ENCODE measurements around the gene RNF208.

Gene RNF208

DNA sequence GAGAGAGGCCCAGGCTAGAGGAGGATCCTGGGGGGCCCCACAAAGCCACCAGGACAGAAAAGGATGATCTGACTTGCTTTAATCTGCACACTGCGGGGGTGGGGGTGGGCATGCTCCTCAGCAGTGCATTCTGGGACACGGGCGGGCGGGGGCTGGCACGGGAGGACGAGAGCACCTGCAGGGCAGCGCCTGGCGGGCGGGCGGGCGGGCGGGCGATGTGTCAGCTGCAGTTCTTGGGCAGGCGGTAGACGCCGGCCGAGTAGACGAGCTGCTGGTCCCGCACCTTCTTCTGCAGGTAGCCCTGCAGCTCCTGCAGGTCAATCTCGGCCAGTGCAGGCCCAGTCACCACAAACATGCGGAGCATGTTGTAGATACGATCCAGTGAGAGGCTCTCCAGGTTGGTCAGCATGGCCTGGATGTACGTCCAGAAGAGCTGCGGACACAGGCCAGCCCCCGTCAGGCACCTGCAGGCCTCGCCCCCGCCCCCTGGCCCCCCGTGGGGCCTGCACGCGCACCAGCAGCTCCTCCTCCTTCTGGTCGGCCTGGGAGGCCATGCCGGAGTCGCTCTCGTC, 47.2 kb downstream of the RNF208 start:
- H3K4me1 ChIP-seq (ENCODE audit: control insufficient read depth, low read length) = peaks cover 24% of the 10 kb centered on the region
- H3K36me3 ChIP-seq (ENCODE audit: control insufficient read depth, low read length) = peaks cover 4% of the 10 kb centered on the region
- H3K79me2 ChIP-seq (ENCODE audit: control insufficient read depth, low read length) = no peaks in the 10 kb centered on the region
- peaks cover 7% of the 10 kb centered on the region for H3F3A ChIP-seq (ENCODE audit: control insufficient read depth, insufficient read depth)
- peaks cover 12% of the 10 kb centered on the region for H3K27me3 ChIP-seq (ENCODE audit: control insufficient read depth, low read length)
- TF ChIP-seq, protein P1, sequence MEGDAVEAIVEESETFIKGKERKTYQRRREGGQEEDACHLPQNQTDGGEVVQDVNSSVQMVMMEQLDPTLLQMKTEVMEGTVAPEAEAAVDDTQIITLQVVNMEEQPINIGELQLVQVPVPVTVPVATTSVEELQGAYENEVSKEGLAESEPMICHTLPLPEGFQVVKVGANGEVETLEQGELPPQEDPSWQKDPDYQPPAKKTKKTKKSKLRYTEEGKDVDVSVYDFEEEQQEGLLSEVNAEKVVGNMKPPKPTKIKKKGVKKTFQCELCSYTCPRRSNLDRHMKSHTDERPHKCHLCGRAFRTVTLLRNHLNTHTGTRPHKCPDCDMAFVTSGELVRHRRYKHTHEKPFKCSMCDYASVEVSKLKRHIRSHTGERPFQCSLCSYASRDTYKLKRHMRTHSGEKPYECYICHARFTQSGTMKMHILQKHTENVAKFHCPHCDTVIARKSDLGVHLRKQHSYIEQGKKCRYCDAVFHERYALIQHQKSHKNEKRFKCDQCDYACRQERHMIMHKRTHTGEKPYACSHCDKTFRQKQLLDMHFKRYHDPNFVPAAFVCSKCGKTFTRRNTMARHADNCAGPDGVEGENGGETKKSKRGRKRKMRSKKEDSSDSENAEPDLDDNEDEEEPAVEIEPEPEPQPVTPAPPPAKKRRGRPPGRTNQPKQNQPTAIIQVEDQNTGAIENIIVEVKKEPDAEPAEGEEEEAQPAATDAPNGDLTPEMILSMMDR (IDR thresholded peaks at IDR 0.05; ENCODE audit: low read depth, low read length, poor library complexity, severe bottlenecking) = no peak
- no peak for TF ChIP-seq EZH2phosphoT487 (IDR thresholded peaks at IDR 0.05; ENCODE audit: borderline replicate concordance, low read length)
- no peaks in the 10 kb centered on the region for H3K9me2 ChIP-seq (replicated peaks; ENCODE audit: control insufficient read depth, low read length)
- H3K4me3 ChIP-seq (ENCODE audit: low read length) = no peak overlapping the region
- H3K9me3 ChIP-seq (ENCODE audit: control insufficient read depth, insufficient read depth, low read length) = no peaks in the 10 kb centered on the region
- peak overlapping the region; percentile 16; the same call in 1 of the 2 replicates for H3K4me2 ChIP-seq (ENCODE audit: low read length)
- H3K27ac ChIP-seq (ENCODE audit: low read depth, low read length) = no peak overlapping the region
- H4K20me1 ChIP-seq (ENCODE audit: control insufficient read depth, insufficient read depth, low read depth, low read length) = peaks cover 5% of the 10 kb centered on the region; the same call in 1 of the 2 replicates

DNA sequence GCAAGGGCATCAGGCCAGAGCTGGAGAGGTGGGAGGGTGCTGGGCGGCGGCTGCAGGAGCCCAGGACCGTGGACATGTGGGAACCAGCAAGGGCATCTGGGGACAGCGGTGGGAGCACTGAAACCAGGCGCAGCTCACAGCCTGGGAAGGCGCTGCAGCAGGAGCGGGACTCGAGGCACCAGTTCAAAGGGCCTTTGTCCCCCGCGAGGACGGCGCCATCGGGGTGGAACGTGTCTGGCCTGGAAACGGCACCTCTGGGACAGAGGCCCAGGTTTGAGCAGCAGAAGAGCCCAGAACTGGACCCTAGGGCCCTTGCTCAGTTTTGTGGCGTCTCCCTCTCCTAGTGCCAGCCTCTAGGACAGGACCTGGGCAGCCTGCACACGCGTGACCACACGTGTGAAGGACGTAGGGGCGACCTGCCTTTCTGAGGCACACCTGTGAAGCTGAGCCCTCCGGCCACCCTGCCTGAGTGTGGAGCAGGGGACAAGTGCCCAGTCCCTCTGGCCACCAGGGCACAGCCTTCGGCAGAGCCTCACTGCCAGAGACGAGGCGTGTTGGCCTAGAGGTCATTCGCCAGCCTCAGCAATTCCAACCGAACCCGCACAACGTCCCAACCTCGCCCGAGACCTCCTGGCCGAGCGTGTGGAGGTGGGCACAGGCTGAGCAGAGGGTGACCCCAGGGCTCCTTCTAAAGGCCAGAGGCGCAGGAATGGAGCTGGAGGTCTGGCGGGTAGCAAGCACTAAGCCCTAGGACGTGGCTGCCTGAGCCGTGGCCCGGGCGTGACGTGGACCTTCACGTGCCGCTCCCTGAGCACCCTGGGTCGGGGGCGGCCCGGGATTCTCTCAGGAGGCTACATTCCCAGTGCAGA, 48.0 kb downstream of the RNF208 start:
- H3K27me3 ChIP-seq (ENCODE audit: control insufficient read depth, low read length) = peaks cover 20% of the 10 kb centered on the region
- no peak for TF ChIP-seq EZH2phosphoT487 (IDR thresholded peaks at IDR 0.05; ENCODE audit: borderline replicate concordance, low read length)
- TF ChIP-seq, protein P1 (IDR thresholded peaks at IDR 0.05; ENCODE audit: low read depth, low read length, poor library complexity, severe bottlenecking) = no peak
- no peak overlapping the region for H3K27ac ChIP-seq (ENCODE audit: low read depth, low read length)

GRCh38 chr9:137172901-137173795, 48.9 kb downstream of the RNF208 start:
- no peaks in the 10 kb centered on the region for H3K79me2 ChIP-seq (ENCODE audit: control insufficient read depth, low read length)
- no peak for TF ChIP-seq EZH2phosphoT487 (IDR thresholded peaks at IDR 0.05; ENCODE audit: borderline replicate concordance, low read length)
- TF ChIP-seq, protein P1 (IDR thresholded peaks at IDR 0.05; ENCODE audit: low read depth, low read length, poor library complexity, severe bottlenecking) = no peak
- H3K4me3 ChIP-seq (ENCODE audit: low read length) = no peak overlapping the region
- H3K9me3 ChIP-seq (ENCODE audit: control insufficient read depth, insufficient read depth, low read length) = no peaks in the 10 kb centered on the region
- H3K4me2 ChIP-seq (ENCODE audit: low read length) = no peak overlapping the region
- H4K20me1 ChIP-seq (ENCODE audit: control insufficient read depth, insufficient read depth, low read depth, low read length) = peaks cover 5% of the 10 kb centered on the region; the same call in 1 of the 2 replicates
- H3K36me3 ChIP-seq (ENCODE audit: control insufficient read depth, low read length) = no peaks in the 10 kb centered on the region; the same call in 1 of the 2 replicates
- peaks cover 7% of the 10 kb centered on the region for H3F3A ChIP-seq (ENCODE audit: control insufficient read depth, insufficient read depth)
- peaks cover 35% of the 10 kb centered on the region for H3K4me1 ChIP-seq (ENCODE audit: control insufficient read depth, low read length)
- H3K27me3 ChIP-seq (ENCODE audit: control insufficient read depth, low read length) = peaks cover 27% of the 10 kb centered on the region
- H3K9me2 ChIP-seq (replicated peaks; ENCODE audit: control insufficient read depth, low read length) = no peaks in the 10 kb centered on the region
- no peak overlapping the region for H3K27ac ChIP-seq (ENCODE audit: low read depth, low read length)

More for the DNA sequence above, 48.0 kb downstream of the RNF208 start:
- Histone ChIP-seq H3K9me2 (replicated peaks; ENCODE audit: control insufficient read depth, low read length) (no peaks in the 10 kb centered on the region), H3K4me3 (ENCODE audit: low read length) (no peak overlapping the region), H3K79me2 (ENCODE audit: control insufficient read depth, low read length) (no peaks in the 10 kb centered on the region), H3K9me3 (ENCODE audit: control insufficient read depth, insufficient read depth, low read length) (no peaks in the 10 kb centered on the region), H3K4me1 (ENCODE audit: control insufficient read depth, low read length) (peaks cover 29% of the 10 kb centered on the region), H3K4me2 (ENCODE audit: low read length) (no peak overlapping the region), H3F3A (ENCODE audit: control insufficient read depth, insufficient read depth) (peaks cover 7% of the 10 kb centered on the region), H4K20me1 (ENCODE audit: control insufficient read depth, insufficient read depth, low read depth, low read length) (peaks cover 5% of the 10 kb centered on the region; the same call in 1 of the 2 replicates), H3K36me3 (ENCODE audit: control insufficient read depth, low read length) (no peaks in the 10 kb centered on the region; the same call in 1 of the 2 replicates)

Data from DOHH2 (cell line).